DMS53 treated with DMSO at 0.1 percent for 48 hours (cell line): ENCODE results near the gene MSI2.

Experiments used
- DNase-seq: peaks from one replicate; lab custom pipeline; 2025; ENCODE audit not compliant: unreplicated experiment; lab: John Stamatoyannopoulos, UW

The MSI2 gene

GRCh38 chr17:57622683-57623433, 366.5 kb downstream of the MSI2 start:
- DNase-seq: no peak

- no peak for DNase-seq
Measured at GRCh38 chr17:57623620-57624019, 367.3 kb downstream of the MSI2 start.

- no peak for DNase-seq
Measured at GRCh38 chr17:57624386-57624785, 368.1 kb downstream of the MSI2 start.

- DNase-seq: no peak
Measured at GRCh38 chr17:57625511-57625910, 369.2 kb downstream of the MSI2 start.

- DNase-seq: no peak
Measured at GRCh38 chr17:57625957-57626356, 369.6 kb downstream of the MSI2 start.

- DNase-seq: no peak
Measured at GRCh38 chr17:57626520-57627210, 370.3 kb downstream of the MSI2 start.

- no peak for DNase-seq
Measured at GRCh38 chr17:57627591-57627990, 371.3 kb downstream of the MSI2 start.

GRCh38 chr17:57628421-57628820, 372.1 kb downstream of the MSI2 start:
- no peak for DNase-seq

- no peak for DNase-seq
Measured at GRCh38 chr17:57629470-57629869, 373.1 kb downstream of the MSI2 start.

GRCh38 chr17:57629886-57630285, 373.6 kb downstream of the MSI2 start:
- no peak for DNase-seq

GRCh38 chr17:57630736-57631135, 374.4 kb downstream of the MSI2 start:
- no peak for DNase-seq

GRCh38 chr17:57631871-57632270, 375.5 kb downstream of the MSI2 start:
- DNase-seq: no peak

- DNase-seq: no peak
Measured at GRCh38 chr17:57632294-57632693, 376.0 kb downstream of the MSI2 start.

GRCh38 chr17:57633236-57633635, 376.9 kb downstream of the MSI2 start:
- no peak for DNase-seq

GRCh38 chr17:57634713-57635465, 378.6 kb downstream of the MSI2 start:
- no peak for DNase-seq

- no peak for DNase-seq
Measured at GRCh38 chr17:57636274-57636673, 380.0 kb downstream of the MSI2 start.

- DNase-seq: no peak
Measured at GRCh38 chr17:57636985-57637665, 380.8 kb downstream of the MSI2 start.

- no peak for DNase-seq
Measured at GRCh38 chr17:57637666-57638010, 381.3 kb downstream of the MSI2 start.

- no peak for DNase-seq
Measured at GRCh38 chr17:57638284-57638683, 382.0 kb downstream of the MSI2 start.

- no peak for DNase-seq
Measured at GRCh38 chr17:57639381-57639780, 383.1 kb downstream of the MSI2 start.

GRCh38 chr17:57640079-57640478, 383.8 kb downstream of the MSI2 start:
- no peak for DNase-seq
